Measurements from ENCODE around the gene PKMYT1.

Gene PKMYT1

DNA sequence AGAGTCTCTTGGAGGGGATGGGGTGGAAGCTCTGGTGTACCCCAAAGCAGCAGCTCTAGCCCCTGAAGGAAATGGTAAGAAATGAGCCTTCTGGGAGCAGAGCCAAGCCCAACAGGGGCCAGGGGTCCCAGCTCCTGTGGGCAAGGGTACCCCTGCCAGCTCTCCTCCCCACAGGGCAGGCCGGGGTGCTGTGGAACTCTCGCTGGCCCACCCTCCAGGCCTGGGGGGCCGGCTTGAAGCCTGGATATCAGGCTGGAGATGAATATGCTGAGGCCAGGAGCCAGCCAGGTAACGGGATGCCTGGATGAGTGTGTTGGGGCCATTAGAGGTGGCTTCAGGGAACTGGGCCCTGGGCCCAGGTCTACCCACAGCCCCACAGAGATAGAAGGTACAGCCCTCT, 20.3 kb upstream of the PKMYT1 start:
- no peak for DNase-seq (ENCODE audit: low read depth in 1 of 2, low spot score in 1 of 2)

DNA sequence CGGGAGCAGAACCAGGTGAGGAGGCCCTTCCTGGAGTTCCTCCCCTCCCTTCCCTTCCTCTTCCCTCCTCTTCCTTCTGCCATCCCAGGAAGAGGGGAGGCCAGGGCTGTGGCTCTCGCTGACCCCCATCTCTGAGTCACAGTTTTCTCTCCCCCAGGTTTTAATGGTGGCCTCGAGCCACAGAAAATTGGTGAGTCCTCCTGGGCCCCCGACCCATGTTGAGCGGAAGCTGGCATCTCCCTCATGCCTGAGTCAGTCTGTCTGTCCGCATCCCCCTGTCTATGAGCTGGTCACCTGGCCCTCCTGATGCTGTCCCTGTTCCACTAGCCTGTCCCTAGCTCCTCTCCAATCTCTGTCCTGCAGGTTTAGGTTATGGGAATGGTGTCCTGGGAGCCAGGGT, 19.7 kb upstream of the PKMYT1 start:
- no peak for DNase-seq (ENCODE audit: low read depth in 1 of 2, low spot score in 1 of 2)

DNA sequence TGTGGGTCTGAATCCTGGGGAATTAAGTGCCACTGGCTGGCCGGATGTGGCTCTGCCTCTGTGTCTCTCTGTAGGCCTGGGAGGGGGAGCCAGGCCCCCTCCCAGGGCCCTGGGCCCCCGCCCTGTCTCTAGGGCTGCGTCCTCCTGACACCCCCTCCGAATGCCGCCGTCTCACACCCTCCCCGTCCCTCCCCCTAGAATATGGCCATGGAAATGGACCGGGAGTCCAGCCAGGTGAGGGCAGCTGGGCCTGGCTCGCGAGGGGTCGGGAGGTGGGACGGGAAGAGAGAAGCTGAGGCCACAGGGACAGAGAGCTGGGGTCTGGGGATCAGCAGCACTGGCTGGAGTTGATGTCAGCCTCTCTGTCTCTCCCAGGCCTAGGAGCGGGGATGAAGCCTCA, 16.1 kb upstream of the PKMYT1 start:
- no peak for DNase-seq (ENCODE audit: low read depth in 1 of 2, low spot score in 1 of 2)

DNA sequence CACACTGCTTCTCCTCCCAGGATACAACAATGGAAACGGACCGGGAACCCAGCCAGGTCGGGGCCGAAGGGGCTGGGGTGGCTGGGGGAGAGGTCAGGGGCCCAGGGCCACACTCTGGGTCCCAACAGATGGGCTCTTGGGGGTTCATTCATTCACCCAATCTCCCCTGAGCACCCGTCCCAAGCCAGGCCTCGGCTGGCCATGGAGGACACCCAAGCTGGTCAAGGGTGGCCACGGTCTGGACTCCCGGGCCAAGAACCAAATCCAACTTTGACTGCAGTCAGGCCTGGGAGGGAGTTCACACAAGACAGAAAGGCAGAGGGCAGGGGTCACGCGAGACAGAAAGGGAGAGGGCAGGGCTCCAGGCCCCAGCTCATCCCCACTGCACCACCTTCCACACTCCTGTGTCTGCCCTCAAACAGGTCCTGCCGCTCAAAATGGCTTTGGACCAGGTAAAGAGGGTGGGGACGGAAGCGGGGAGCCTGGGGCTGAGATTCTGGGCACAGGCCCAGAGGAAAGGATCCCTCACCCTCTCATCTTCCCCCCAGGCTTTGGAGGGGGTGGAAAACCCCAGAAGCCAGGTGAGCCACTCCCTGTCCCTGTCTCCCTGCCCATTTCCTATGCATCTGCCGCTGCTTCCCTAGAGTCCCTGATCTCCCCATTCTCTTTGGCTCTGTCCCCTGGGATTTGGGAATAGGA, 12.3 kb upstream of the PKMYT1 start:
- no peak for DNase-seq (ENCODE audit: low read depth in 1 of 2, low spot score in 1 of 2)

DNA sequence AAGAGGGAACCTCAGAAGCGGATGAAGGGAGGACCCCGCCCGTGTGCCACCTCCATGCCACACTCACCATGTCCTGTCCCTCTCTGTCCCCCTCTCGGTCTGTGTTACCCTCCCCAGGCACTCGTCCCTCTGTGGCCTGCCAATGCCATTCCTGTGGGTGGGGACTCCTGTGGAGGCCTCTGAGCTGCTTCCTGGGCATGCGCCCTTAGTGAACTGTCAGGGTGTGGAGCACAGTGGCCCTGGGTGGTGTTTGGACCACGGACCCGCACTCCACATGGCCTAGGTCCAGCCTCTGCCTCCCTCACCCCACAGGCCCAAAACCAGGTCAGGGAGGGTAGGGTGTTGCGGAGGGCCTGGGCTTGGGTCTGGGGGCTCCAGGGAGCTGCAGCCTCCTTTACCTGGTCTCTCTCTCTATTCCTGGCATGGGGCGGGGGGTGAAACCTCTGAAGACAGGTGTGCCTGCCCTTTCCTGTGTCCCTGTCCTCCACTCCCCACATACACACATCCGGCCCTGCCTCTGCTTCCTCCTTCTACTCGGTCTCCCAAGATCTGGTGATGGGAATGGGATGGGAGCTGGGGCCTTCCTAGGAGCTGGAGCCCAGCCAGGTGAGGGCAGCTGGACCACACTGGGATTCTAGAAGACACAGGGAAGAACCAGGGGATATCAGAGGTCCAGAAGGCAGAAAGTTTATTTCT, 11.5 kb upstream of the PKMYT1 start:
- no peak for DNase-seq (ENCODE audit: low read depth in 1 of 2, low spot score in 1 of 2)

- no peak for DNase-seq (ENCODE audit: low read depth in 1 of 2, low spot score in 1 of 2)
Observed at GRCh38 chr16:2990891-2991290, 10.6 kb upstream of the PKMYT1 start.

DNA sequence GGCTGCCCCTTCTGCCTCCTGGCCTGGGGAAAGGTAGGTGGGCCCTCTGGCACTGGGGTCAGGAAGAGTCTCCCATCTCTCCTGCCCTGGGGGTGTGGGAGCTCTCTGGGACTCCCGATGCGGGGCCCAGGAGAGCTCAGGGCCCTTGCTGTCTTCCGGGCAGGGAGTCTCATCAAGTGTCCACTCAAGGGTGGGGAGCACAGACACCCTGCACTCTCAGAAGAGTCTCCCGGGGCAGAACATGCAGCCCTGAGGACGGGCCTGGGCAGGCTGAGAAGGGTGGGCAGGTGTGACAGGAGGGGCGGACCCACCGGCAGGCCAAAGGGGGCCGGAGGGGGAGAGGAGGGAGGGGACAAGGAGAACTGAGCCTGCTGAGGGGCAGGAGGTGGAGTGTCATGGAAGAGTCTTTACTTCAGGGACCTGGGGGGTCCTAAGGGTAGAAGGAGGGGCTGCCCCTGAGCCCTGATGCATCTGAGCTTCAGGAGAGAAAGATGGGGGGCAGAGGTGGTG, 8.4 kb upstream of the PKMYT1 start:
- DNase-seq (ENCODE audit: low read depth in 1 of 2, low spot score in 1 of 2): no peak

GRCh38 chr16:2987833-2988232, 7.6 kb upstream of the PKMYT1 start:
- DNase-seq (ENCODE audit: low read depth in 1 of 2, low spot score in 1 of 2): no peak

GRCh38 chr16:2987286-2987685, 7.0 kb upstream of the PKMYT1 start:
- DNase-seq (ENCODE audit: low read depth in 1 of 2, low spot score in 1 of 2): no peak

GRCh38 chr16:2986623-2987188, 6.5 kb upstream of the PKMYT1 start:
- DNase-seq (ENCODE audit: low read depth in 1 of 2, low spot score in 1 of 2): no peak

GRCh38 chr16:2985893-2986355, 5.7 kb upstream of the PKMYT1 start:
- DNase-seq (ENCODE audit: low read depth in 1 of 2, low spot score in 1 of 2): no peak

- DNase-seq (ENCODE audit: low read depth in 1 of 2, low spot score in 1 of 2): no peak
Observed at GRCh38 chr16:2985462-2985861, 5.2 kb upstream of the PKMYT1 start.

DNA sequence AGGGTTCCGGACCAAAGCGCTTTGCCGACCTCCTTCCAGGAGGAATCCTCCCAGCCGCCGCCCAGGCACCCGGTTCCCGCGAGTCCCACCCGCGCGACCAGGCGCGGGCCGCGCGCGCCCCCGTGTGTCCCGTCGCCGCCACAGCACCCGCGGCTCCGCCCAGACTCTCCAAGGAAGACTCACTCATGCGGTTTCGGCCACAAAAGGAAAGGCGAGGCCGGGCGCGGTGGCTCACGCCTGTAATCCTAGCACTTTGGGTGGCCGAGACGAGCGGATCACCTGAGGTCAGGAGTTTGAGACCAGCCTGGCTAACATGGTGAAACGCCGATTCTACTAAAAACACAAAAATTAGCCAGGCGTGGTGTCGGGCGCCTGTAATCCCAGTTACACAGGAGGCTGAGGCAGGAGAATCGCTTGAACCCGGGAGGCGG, 3.5 kb upstream of the PKMYT1 start:
- peak; percentile 54 to 59 for DNase-seq (ENCODE audit: low read depth in 1 of 2, low spot score in 1 of 2)

GRCh38 chr16:2982402-2982801, 2.2 kb upstream of the PKMYT1 start:
- DNase-seq (ENCODE audit: low read depth in 1 of 2, low spot score in 1 of 2): no peak

GRCh38 chr16:2981899-2982250, 1.6 kb upstream of the PKMYT1 start:
- no peak for DNase-seq (ENCODE audit: low read depth in 1 of 2, low spot score in 1 of 2)

DNA sequence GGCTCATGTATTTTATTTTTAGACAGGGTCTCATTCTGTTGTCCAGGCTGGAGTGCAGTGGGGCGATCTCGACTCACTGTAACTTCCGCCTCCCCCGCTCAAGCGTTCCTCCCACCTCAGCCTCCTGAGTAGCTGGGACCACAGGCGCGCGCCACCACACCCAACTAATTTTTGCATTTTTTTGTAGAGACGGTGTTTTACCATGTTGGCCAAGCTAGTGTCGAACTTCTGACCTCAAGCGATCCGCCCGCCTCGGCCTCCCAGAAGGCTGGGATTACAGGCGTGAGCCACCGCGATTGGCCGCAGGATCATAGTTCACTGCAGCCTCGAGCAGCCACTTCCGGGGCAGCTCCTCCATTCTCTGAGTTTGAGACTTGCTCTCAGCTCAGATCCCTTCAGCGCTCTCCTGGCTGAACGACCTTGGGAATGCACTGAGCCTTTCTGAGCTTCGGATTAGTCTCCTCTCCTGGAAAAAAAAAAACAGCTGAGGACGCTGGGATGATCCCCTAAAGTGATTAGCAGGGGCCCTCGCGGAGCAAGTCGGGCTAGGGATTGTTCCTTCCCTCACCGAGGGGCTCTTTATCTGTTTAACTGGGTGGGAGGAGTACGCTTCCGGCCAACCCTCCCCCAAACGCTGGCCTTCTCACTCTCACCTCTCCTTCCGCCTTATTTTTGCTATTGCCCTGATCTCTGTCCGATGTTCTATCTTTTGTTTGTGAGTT, 1.1 kb upstream of the PKMYT1 start:
- DNase-seq (ENCODE audit: low read depth in 1 of 2, low spot score in 1 of 2): no peak

DNA sequence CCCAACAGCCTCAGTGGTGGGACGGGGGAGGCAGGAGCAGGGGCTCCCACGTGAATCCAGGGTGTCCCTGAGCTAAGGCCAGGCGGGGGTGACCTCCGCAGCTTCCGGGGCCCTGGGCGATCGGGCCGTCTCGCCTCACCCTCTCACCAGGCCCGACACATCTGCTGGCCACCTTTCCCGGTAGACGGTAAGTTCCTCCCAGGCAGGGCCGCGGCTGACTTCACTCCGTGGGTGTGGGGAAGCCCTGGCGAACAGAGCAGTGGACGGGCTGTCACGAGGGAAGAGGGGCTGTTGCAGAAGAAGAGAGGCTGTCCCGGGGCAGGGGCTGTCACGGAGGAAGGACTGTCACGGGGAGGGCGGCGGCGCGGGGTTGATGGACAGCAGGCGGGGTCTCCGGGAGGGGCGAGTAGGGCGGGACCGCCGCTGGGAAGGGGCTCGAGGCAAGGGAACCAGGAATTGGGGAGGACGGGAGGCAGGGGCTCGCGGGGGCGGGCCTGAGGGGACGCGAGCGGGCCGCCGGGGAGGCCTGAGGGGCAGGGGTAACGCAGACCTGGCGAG, 498 bp downstream of the PKMYT1 start:
- no peak for DNase-seq (ENCODE audit: low read depth in 1 of 2, low spot score in 1 of 2)

- no peak for DNase-seq (ENCODE audit: low read depth in 1 of 2, low spot score in 1 of 2)
Observed at GRCh38 chr16:2977440-2977839, 2.8 kb downstream of the PKMYT1 start.

GRCh38 chr16:2976673-2977072, 3.6 kb downstream of the PKMYT1 start:
- DNase-seq (ENCODE audit: low read depth in 1 of 2, low spot score in 1 of 2): no peak

DNA sequence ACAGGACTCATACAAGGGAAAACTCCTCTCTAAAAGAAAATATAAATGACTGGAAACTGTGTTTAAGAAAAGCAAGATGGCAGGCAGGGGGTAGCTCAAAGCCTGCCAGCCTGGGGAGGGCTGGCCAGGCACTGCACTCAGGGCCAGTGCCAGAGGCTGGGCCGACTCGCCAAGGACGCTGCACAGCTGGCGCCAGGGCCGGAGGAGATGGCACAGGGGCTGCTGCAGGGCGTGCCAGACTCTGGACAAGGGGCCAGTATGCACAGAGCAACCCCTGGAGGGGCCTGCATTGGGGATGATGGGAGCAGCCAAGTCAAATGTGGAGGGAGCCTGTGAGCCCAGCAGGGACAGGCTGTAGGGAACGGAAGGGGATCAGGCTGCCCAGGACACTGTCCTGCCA, 4.0 kb downstream of the PKMYT1 start:
- no peak for DNase-seq (ENCODE audit: low read depth in 1 of 2, low spot score in 1 of 2)

GRCh38 chr16:2975161-2975795, 5.0 kb downstream of the PKMYT1 start:
- no peak for DNase-seq (ENCODE audit: low read depth in 1 of 2, low spot score in 1 of 2)
